SK-N-SH (cell line): Measurements from ENCODE around the gene CYP11A1. TPM values are rescaled to one million over a fixed set of nuclear protein-coding genes. Genes with fewer than 3 reads are reported as not detected.

Source experiments
- CTCF ChIA-PET: fragments of 300-600, 350-600 bp; formaldehyde crosslinking; extraction: SDS; loops from one replicate; lab custom pipeline; 2021; lab: Yijun Ruan, JAX
- POLR2A ChIA-PET: fragments of 350-600 bp; sonication (Branson Sonifier 250); formaldehyde crosslinking; extraction: SDS; loops from one replicate; lab custom pipeline; 2020; ENCODE audit warnings: antibody characterized with exemption, inconsistent platforms; lab: Yijun Ruan, JAX
- DNase-seq: peaks from one replicate; pipeline ENCODE4 v3.0.0; 2012
- H2AFZ ChIP-seq: fragments of 200-600 bp; sonication (generic); 2 replicates; pipeline ENCODE4 v1.8.1; 2016; ENCODE audit warnings: antibody characterized with exemption, mild to moderate bottlenecking, low read depth
- H3F3A ChIP-seq: fragments of 200-600 bp; sonication (generic); replicated peaks from 2 replicates; pipeline ENCODE3; 2016; ENCODE audit warnings: antibody characterized with exemption, mild to moderate bottlenecking; ENCODE audit not compliant: insufficient read depth
- H3K27ac ChIP-seq, 2 experiments: fragments of 200-500 bp in 1 of 2; fragments of 200-600 bp in 1 of 2; sonication (Bioruptor generic) in 1 of 2; sonication (generic), shearing (Covaris generic) in 1 of 2; 2 replicates each; pipeline versions ENCODE4 v1.5.1 to v1.6.1; 2014 to 2016; ENCODE audit warnings: low read depth in 2 of 2, inconsistent platforms in 1 of 2, low read length in 1 of 2, mild to moderate bottlenecking in 1 of 2, mixed read lengths in 1 of 2
- H3K27me3 ChIP-seq: fragments of 200-600 bp; sonication (generic), shearing (Covaris generic); 2 replicates; pipeline ENCODE4 v1.6.1; 2016; ENCODE audit warnings: mixed run types; ENCODE audit not compliant: insufficient read depth
- H3K36me3 ChIP-seq, 2 experiments: fragments of 200-500 bp in 1 of 2; fragments of 200-600 bp in 1 of 2; sonication (Bioruptor generic) in 1 of 2; sonication (generic) in 1 of 2; replicated peaks in 1 of 2; 2 replicates each; pipeline versions ENCODE3 to v1.5.1; 2014 to 2016; ENCODE audit warnings: low read length in 1 of 2, mild to moderate bottlenecking in 1 of 2; ENCODE audit not compliant: insufficient read depth in 2 of 2, control insufficient read depth in 1 of 2
- H3K4me1 ChIP-seq, 2 experiments: fragments of 200-500 bp in 1 of 2; fragments of 200-600 bp in 1 of 2; sonication (Bioruptor generic) in 1 of 2; sonication (generic), shearing (Covaris generic) in 1 of 2; 2 replicates each; pipeline versions ENCODE4 v1.5.1 to v1.6.1; 2014 to 2016; ENCODE audit warnings: low read depth in 1 of 2, low read length in 1 of 2, mixed run types in 1 of 2; ENCODE audit not compliant: insufficient read depth in 2 of 2, control insufficient read depth in 1 of 2
- H3K4me2 ChIP-seq: fragments of 200-600 bp; sonication (generic), shearing (Covaris generic); 2 replicates; pipeline ENCODE4 v1.6.1; 2017; ENCODE audit warnings: mixed run types
- H3K4me3 ChIP-seq, 2 experiments: fragments of 200-500 bp in 1 of 2; fragments of 200-600 bp in 1 of 2; sonication (Bioruptor generic) in 1 of 2; sonication (generic), shearing (Covaris generic) in 1 of 2; 2 replicates each; pipeline versions ENCODE4 v1.5.1 to v1.8.1; 2014 to 2016; ENCODE audit warnings: low read depth in 2 of 2, inconsistent platforms in 1 of 2, low read length in 1 of 2, mild to moderate bottlenecking in 1 of 2, mixed read lengths in 1 of 2, moderate library complexity in 1 of 2
- H3K79me2 ChIP-seq: fragments of 200-600 bp; sonication (generic); 2 replicates; pipeline ENCODE4 v1.8.1; 2017; ENCODE audit warnings: mild to moderate bottlenecking; ENCODE audit not compliant: insufficient read depth
- H3K9ac ChIP-seq: fragments of 200-600 bp; sonication (generic); 2 replicates; pipeline ENCODE4 v1.6.1; 2017; ENCODE audit warnings: mixed run types
- H3K9me2 ChIP-seq: fragments of 200-600 bp; sonication (generic); 2 replicates; pipeline ENCODE4 v1.6.1; 2017; ENCODE audit warnings: mixed run types
- H3K9me3 ChIP-seq: fragments of 200-600 bp; sonication (generic); 2 replicates; pipeline ENCODE4 v1.6.1; 2017; ENCODE audit warnings: mixed run types, mild to moderate bottlenecking, moderate library complexity
- H4K20me1 ChIP-seq: fragments of 200-600 bp; sonication (generic); 2 replicates; pipeline ENCODE4 v1.6.1; 2017; ENCODE audit warnings: mild to moderate bottlenecking, mixed run types; ENCODE audit not compliant: insufficient read depth
- ELF1 ChIP-seq: IDR thresholded peaks from 2 replicates; pipeline ENCODE4 v1.4.0; 2012
- FOSL2 ChIP-seq: IDR thresholded peaks from 2 replicates; pipeline ENCODE4 v1.4.0; 2012; ENCODE audit warnings: low read depth, mild to moderate bottlenecking, moderate library complexity, borderline replicate concordance
- FOXJ3 ChIP-seq: sonication (generic); formaldehyde crosslinking; IDR thresholded peaks from 2 replicates; pipeline ENCODE4 v1.5.1; 2020; ENCODE audit warnings: mild to moderate bottlenecking, missing genetic modification reagents
- FOXM1 ChIP-seq: IDR thresholded peaks from 2 replicates; pipeline ENCODE4 v1.4.0; 2012; ENCODE audit warnings: low read depth, mild to moderate bottlenecking
- GABPA ChIP-seq: IDR thresholded peaks from 2 replicates; pipeline ENCODE4 v1.4.0; 2012; ENCODE audit warnings: low read depth, mild to moderate bottlenecking
- GATA2 ChIP-seq: sonication (generic); formaldehyde crosslinking; IDR thresholded peaks from 2 replicates; pipeline ENCODE4 v1.5.0; 2020; ENCODE audit warnings: mild to moderate bottlenecking, missing genetic modification reagents
- JUND ChIP-seq: IDR thresholded peaks from 2 replicates; pipeline ENCODE4 v1.4.0; 2012
- MAX ChIP-seq: IDR thresholded peaks from 2 replicates; pipeline ENCODE4 v1.4.0; 2012; ENCODE audit warnings: low read depth
- MXI1 ChIP-seq: IDR thresholded peaks from 2 replicates; pipeline ENCODE4 v1.6.1; 2012; ENCODE audit warnings: mild to moderate bottlenecking, low read depth, low read length, improper control_type of control experiment
- NFIC ChIP-seq: IDR thresholded peaks from 2 replicates; pipeline ENCODE4 v1.4.0; 2012; ENCODE audit warnings: borderline replicate concordance
- NRF1 ChIP-seq: IDR thresholded peaks from 2 replicates; pipeline ENCODE4 v1.6.1; 2012; ENCODE audit warnings: low read depth, mild to moderate bottlenecking, low read length
- PBX3 ChIP-seq: IDR thresholded peaks from 2 replicates; pipeline ENCODE4; 2012
- POLR2AphosphoS5 ChIP-seq: IDR thresholded peaks from 2 replicates; pipeline ENCODE4 v1.6.1; 2012; ENCODE audit warnings: low read depth, low read length
- RAD21 ChIP-seq: IDR thresholded peaks from 2 replicates; pipeline ENCODE4 v1.6.1; 2012; ENCODE audit warnings: mild to moderate bottlenecking, low read length
- RFX5 ChIP-seq: IDR thresholded peaks from 2 replicates; pipeline ENCODE4 v1.6.1; 2012; ENCODE audit warnings: mild to moderate bottlenecking, improper control_type of control experiment, low read length
- RXRA ChIP-seq: IDR thresholded peaks from 2 replicates; pipeline ENCODE4 v1.4.0; 2012; ENCODE audit warnings: low read depth, mild to moderate bottlenecking, borderline replicate concordance
- SIN3A ChIP-seq: IDR thresholded peaks from 2 replicates; pipeline ENCODE4 v1.6.1; 2012; ENCODE audit warnings: low read depth, mild to moderate bottlenecking, low read length, moderate library complexity, borderline replicate concordance
- SMC3 ChIP-seq: IDR thresholded peaks from 2 replicates; pipeline ENCODE4 v1.6.1; 2012; ENCODE audit warnings: low read depth, low read length, improper control_type of control experiment
- TAF1 ChIP-seq: IDR thresholded peaks from 2 replicates; pipeline ENCODE4 v1.6.1; 2012; ENCODE audit warnings: low read depth, mild to moderate bottlenecking, low read length, moderate library complexity, borderline replicate concordance
- TCF12 ChIP-seq: IDR thresholded peaks from 2 replicates; pipeline ENCODE4 v1.4.0; 2012
- WGBS: methylation state at CpG from one replicate; pipeline ENCODE4 v1.1.6; 2017; ENCODE audit warnings: low lambda C conversion rate; 5-methylcytosine and 5-hydroxymethylcytosine counted together
- polyA plus RNA-seq, 3 experiments: library from polyadenylated mRNA; depleted of rRNA; stranded (reverse); fragments of >200 nt; gene quantifications; 2 replicates each; pipeline ENCODE4 v1.2.3, GENCODE V29; 2012

Gene CYP11A1
- polyA plus RNA-seq, 1 of the 3 experiments (the other 2 are of a cell fraction), result 0.08 TPM

GRCh38 chr15:74406992-74407705 is 39.7 kb upstream of the CYP11A1 start:
- TF ChIP-seq JUND, result no peak; the same call in 1 of the 2 replicates
- TF ChIP-seq TCF12, result peak; percentile 32; the same call in 1 of the 2 replicates
- 0 out of 2 replicates have a peak, but pooled peaks have one; percentile 6 for TF ChIP-seq PBX3
- no peak; the same call in 1 of the 2 replicates for TF ChIP-seq TAF1
- TF ChIP-seq FOSL2, result peak; percentile 19; the same call in 1 of the 2 replicates
- TF ChIP-seq RXRA, result no peak
- TF ChIP-seq MAX, result peak; percentile 45; the same call in 1 of the 2 replicates
- TF ChIP-seq RFX5, result no peak
- no peak for TF ChIP-seq NFIC
- TF ChIP-seq FOXM1, result no peak
- ChIA-PET POLR2A (no interaction called here), CTCF (no interaction called here)
- no peaks in the 10 kb centered on the region for H3K9me3 ChIP-seq
- no peaks in the 10 kb centered on the region for H3K79me2 ChIP-seq
- H3K4me3 ChIP-seq, result no peak overlapping the region
- no peak for DNase-seq
- WGBS, result 51% methylated on average over 9 of the region's 12 CpGs
- no peaks in the 10 kb centered on the region for H3K36me3 ChIP-seq
- H3F3A ChIP-seq, result peaks cover 7% of the 10 kb centered on the region
- H3K9me2 ChIP-seq, result no peaks in the 10 kb centered on the region
- H2AFZ ChIP-seq, result peak overlapping the region; percentile 74; the same call in 1 of the 2 replicates
- H3K27ac ChIP-seq, result peak overlapping the region in 1 of 2 experiments; percentile 51; a peak in 2 of 4 replicates
- no peaks in the 10 kb centered on the region for H3K27me3 ChIP-seq
- peak overlapping the region; percentile 34; the same call in 1 of the 2 replicates for H3K9ac ChIP-seq
- peak overlapping the region; percentile 49; the same call in 1 of the 2 replicates for H3K4me2 ChIP-seq
- H4K20me1 ChIP-seq, result no peaks in the 10 kb centered on the region
- H3K4me1 ChIP-seq, result peaks cover 0 to 12% of the 10 kb centered on the region in 2 experiments; a peak in 2 of 4 replicates

GRCh38 chr15:74406517-74406916 is 39.1 kb upstream of the CYP11A1 start:
- no peaks in the 10 kb centered on the region for H3K9me3 ChIP-seq
- peak overlapping the region; percentile 34; the same call in 1 of the 2 replicates for H3K9ac ChIP-seq
- peaks cover 7% of the 10 kb centered on the region for H3F3A ChIP-seq
- TF ChIP-seq MAX (no peak), FOXJ3 (CRISPR knock-in tag) (no peak), SMC3 (no peak), GABPA (no peak), PBX3 (no peak), NRF1 (no peak), POLR2AphosphoS5 (no peak), ELF1 (no peak), RAD21 (no peak), SIN3A (no peak), MXI1 (no peak), GATA2 (CRISPR knock-in tag) (no peak)
- peak overlapping the region in 1 of 2 experiments; percentile 51; a peak in 2 of 4 replicates for H3K27ac ChIP-seq
- H3K79me2 ChIP-seq, result no peaks in the 10 kb centered on the region
- H3K4me2 ChIP-seq, result peak overlapping the region; percentile 49; the same call in 1 of the 2 replicates
- no peaks in the 10 kb centered on the region for H3K36me3 ChIP-seq
- 93% methylated on average over 4 of the region's 4 CpGs for WGBS
- H4K20me1 ChIP-seq, result no peaks in the 10 kb centered on the region
- H2AFZ ChIP-seq, result peak overlapping the region; percentile 74; the same call in 1 of the 2 replicates
- no peaks in the 10 kb centered on the region for H3K9me2 ChIP-seq
- CTCF ChIA-PET, result interaction anchor here (1.2 kb wide), 1 partner anchor 32 kb away, joined by 6 read pairs; no protein-coding TSS in a partner anchor
- peaks cover 0 to 12% of the 10 kb centered on the region in 2 experiments; a peak in 2 of 4 replicates for H3K4me1 ChIP-seq
- H3K4me3 ChIP-seq, result no peak overlapping the region
- POLR2A ChIA-PET, result no interaction called here
- DNase-seq, result no peak
- no peaks in the 10 kb centered on the region for H3K27me3 ChIP-seq
